Activated effector memory CD4-positive, alpha-beta T cell treated with anti-CD3 and anti-CD28 coated beads, Interleukin-2, amount 50 U/mL, for 16 hours (primary cell): ENCODE measurements around the gene IVNS1ABP.
"Not testable (repeated sequence)": the region's sequence is repeated elsewhere in the genome, so short reads cannot be mapped to it uniquely, and the experiment has no call there.

Source experiments
- DNase-seq: peaks from one replicate; pipeline ENCODE4 v3.0.0-alpha.2; 2020

The IVNS1ABP gene

DNA sequence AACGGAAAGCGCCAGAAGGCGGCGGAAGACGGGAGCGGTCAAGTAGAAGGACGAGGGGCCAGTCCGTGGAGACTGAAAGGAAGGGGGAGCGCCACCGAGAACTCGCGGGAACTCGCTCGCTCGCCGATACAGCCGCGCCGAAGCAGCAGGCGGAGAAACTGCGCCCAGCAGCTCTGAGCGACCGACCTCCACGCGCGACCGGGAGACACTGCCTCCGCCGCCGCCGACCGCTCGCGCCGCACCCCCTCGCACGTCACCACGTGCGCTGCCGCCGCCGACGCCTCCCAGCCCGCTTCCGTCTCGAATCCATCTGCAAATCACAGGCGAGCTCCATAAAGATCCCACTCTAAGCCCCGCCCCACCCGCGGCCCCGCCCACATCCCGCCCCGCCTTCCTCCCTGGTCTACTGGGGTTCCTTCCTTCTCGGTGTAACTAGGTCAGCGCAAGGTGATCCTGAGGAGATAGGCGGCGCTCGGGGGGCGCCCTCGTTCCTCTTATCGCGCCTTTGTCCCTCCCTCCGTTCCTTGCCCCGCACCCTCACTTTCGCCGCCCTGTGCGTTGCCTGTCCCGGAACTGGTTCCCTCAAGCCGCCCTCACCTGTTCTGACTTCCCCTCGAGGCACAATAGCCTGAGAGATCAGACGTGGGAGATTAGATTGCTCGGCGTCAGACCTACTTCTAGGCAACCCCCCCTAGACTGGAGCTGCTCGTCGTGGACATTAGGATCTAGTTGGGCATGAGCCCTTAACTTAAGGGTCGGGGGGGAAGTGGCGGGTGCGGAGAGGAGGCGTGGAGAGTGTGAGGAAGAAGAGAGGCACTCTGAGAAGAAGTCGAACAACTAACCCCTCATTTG lies at the start of gene IVNS1ABP:
Gene IVNS1ABP (minus strand): TSS at position 210 of the 852 bp plus-strand sequence. CDS start 7,750 bp downstream, outside the sequence.
- DNase-seq: peak; percentile 97

DNA sequence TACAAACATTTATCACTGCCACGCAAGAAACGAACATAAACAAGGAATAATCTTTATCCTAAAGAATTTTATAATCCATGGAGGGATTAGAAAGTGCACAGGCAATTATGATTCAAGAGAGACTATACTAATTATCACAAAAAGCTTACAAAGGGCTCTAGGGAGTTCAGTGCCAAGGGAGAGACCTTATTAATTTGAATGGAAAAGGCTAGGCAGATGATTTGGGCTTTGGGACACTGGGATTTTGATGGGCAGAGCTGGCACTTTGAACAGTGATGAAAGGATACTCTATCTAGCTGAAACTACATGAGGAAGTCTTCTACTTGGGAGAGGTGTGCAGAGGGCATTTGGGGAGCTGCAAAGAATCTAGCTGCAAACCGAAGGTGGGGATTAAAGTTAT lies 48.9 kb upstream of the IVNS1ABP start:
- DNase-seq: no peak

DNA sequence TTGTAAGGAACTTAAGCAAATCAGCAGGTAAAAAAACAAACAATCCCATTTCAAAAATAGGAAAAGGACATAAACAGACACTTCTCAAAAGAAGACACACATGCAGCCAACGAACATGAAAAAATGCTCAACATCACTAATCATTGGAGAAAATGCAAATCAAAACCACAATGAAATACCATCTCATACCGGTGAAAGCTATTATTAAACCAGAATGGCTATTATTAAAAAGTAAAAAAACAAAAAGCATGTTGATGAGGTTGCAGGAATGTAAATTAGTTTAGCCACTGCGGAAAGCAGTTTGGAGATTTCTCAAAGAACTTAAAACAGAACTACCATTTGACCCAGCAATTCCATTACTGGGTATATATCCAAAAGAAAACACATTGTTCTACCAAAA lies 47.5 kb upstream of the IVNS1ABP start:
- DNase-seq: not testable (repeated sequence)

DNA sequence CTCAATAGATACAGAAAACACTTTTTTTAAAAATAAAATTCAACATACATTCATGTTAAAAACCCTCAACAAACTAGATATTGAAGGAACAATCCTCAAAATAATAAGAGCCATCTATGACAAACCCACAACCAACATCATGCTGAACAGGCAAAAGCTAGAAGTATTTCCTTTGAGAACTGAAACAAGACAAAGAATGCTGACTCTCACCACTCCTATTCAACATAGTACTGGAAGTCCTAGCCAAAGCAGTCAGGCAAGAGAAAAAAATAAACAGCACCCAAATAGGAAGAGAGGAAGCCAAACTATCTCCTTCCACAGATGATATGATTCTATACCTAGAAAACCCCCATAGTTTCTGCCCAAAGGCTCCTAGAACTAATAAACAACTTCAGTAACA lies 46.2 kb upstream of the IVNS1ABP start:
- DNase-seq: no peak

DNA sequence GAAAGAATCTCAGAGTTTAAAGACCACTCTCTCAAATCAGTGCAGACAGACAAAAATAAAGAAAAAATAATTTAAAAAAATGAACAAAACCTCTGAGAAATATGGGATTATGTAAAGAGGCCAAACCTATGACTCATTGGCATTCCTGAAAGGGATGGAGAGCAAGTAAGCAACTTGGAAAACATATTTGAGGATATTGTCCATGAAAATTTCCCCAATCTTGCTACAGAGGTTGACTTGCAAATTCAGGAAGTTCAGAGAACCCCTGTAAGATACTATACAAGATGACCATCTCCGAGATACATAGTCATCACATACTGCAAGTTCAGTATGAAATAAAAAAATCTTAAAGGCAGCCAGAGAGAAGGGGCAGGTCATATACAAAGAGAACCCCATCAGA lies 43.7 kb upstream of the IVNS1ABP start:
- no peak for DNase-seq

DNA sequence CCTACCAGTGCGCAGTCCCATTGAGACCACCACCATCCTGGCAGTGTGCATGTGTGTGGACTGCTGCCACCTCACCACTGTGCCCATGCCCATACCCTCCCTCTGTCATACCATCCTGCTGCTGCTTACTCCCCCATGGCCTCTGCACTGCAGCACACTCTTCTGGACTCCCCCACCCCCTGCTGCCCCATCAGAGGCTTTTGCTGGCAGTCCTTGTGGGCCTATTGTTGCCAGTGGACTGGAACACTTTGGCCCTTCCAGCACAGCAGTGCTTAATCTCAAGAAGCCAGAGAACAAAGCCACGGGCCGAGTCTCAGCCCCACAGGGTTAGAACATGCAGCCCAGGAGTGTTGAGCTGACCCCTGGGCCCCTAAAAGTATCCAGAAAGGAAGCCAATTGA lies 41.9 kb upstream of the IVNS1ABP start:
- DNase-seq: no peak

DNA sequence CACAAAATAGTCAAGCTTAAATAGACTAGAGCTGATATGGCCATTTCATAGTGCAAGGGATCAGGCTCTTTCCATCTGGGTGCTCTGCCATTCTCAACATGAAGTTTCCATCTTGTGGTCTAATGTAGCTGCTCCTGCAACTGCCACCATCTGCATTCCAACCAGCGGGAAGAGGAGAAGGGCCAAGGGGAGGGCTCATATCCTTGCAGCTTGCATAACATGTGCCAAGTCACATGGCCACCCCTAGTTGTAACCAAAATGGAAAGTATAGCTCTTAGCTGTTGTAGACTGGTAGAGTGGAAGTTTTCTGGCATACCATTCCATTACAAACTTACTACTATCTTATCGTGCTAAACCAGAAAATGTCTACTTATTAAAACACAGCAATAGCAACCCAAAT lies 38.9 kb upstream of the IVNS1ABP start:
- DNase-seq: no peak

DNA sequence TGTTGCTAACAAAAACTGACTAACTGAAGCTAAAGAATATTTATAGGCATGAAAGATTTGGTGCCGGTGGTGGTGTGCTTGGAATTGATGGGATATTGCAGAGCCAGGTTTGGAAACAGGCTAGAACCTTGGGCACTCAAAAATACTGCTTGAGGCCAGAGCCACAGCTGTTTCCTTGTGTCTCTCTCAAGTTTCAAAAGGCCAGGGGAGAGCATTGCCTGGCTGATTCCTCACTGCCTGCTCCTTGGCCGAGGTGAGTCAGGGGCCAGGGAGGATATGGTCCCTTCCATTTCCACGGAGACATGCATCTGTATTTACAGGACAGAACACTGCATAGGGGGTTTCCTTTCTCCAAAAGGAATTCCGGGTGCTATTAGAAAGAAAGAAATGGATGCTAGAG lies 36.1 kb upstream of the IVNS1ABP start:
- no peak for DNase-seq

DNA sequence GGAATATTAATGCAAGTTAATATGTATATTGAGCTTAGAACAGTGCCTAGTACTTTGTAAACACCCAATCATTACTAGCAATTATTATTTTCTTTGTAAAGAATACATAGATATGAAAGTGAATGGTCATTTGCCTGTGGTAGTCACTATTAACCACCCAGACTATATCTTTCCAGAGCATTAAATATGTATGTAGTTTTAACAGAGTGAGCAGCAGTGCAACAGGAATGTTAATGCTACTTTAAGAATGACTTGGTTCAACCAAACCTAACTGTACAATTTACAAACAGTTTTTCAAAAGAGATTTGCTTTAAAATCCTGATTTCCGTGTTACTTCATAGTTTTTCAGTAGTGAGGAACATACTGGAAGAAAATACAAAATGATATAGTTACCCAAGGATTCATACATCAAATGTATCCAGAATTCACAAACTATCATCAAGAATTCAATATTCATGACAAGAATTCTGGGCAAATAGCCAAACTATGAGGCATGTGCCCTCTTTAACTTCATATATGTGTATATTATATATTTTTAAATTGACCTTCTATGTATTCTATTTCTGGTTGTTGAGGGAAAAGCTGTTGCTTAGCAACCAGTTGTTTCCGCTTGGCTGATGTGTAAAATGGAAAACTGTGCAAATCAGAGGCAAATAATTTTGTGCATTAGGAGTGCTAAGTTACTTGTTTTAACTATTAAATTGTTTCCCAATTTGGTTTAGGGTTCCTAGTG lies 34.9 kb upstream of the IVNS1ABP start:
- no peak for DNase-seq

DNA sequence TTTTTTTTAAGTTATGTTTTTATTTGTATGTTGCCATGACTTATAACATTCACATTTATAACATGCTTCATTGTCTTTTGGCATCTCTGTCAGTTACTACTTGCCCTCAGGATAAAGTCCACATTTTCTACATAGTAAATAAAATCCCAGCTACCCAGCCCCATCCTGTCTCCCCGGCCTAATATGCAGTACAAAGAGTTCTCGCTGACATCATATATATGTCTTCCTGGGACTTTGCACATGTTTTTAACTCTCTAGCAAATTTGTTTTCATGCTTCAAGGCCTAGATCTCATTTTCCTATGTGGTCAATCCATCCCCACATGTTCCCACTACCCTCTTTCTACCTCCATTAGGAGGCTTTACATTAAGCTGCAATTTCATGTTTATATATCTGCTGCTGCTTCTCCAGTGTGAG lies 33.0 kb upstream of the IVNS1ABP start:
- no peak for DNase-seq

DNA sequence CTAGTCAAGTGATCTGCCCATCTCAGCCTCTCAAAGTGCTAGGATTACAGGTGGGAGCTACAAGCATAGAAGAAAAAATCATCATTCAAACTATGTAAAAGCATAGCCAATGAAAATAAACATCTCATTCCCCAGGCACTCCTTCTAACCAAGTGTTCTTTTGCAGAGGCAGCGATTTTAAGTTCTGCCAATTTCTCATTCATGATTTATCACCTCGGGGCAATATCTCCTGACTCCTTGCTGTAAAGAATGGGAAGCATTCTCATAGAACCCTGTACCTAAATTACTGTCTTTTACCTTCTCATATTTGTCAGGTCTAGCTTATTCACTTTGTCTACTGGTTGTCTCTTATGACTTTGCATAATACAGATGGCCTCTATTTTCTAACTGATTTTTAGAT lies 32.5 kb upstream of the IVNS1ABP start:
- no peak for DNase-seq

DNA sequence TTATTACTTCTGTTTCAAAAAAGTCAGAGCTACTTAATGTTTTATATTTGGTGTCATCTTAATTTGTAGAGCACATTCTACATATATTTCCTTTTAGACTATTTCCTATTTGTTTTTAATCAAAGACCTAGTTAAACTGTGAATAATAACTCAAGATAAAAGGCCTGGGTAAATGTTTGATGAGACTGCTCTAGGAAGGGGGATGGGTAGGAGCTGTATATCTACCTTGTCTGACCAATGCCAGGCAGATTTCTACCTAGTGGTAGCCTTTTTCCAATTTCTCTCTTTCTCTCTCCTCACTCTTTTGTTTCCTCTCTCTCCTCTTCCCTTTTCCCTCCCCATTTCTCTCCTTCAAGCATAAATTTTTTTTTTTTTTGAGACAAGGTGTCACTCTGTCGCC lies 31.9 kb upstream of the IVNS1ABP start:
- DNase-seq: no peak

DNA sequence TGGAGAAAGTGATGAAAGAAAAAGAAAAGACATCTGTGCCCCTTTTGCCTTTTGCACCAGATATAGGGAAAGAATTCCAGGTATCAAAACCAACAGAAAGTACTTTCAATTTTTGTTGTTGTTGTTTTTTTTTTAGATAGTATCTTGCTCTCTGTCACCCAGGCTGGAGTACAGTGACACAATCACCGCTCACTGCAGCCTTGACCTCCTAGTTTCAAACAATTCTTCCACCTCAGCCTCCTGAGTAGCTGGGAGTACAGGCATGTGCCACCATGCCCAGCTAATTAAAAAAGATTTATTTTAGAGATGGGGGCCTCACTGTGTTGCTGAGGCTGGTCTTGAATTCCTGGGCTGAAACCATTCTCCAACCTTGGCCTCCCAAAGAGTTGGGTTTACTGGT lies 31.3 kb upstream of the IVNS1ABP start:
- no peak for DNase-seq

DNA sequence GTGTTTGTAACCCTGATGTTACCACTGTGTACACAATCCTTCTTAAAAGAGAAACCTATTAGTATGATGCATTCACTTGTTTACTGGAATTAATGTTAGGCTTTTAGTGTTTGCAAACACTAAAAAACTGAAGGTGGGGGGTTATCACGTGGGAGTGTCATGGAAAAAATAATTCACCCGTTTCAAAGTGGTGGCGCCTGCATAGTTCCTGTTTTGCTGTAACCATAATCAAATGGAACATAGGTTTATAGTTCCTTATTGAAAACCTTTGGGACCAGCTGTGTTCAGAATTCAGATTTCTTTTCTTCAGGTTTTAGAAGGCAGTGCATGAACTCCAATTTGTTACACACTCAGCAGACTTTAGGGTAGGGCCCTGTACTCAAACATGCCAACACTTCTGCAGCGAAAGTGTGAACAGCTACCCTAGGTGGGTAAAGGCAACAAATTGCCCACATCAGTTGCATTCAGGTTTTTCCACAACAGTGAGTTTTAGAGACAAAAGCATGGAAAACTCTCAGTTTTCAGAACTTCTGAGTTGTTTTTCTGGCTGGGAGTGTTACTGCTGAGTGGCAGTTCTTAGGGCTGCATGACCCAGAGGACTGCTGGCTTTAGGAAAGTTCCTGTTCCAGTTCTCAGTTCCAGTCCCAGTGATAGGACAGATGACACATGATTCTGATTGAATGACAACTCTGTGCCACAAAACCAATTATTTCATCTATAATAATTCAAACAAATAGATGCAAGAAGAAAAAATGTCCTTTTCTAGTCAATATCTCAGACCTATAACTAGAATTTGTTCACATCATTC lies 29.1 kb upstream of the IVNS1ABP start:
- DNase-seq: no peak

DNA sequence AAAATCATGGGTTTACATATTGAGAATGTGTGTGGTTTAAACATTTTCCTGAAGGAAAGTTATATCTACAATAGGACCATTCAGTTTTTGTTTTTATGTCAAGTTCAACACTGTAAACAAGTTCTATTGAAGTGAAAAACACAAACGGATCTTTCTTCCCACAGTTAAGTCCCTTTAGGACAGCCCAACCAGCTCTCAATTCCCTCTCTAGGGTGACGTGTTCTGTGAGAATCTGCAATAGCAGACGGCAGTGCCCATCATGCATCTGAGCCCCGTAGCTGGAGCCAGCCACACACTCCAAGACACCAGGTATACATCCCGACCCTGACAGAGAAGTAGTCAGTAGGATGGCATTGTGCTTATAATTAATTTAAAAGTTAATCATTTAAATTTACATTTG lies 26.3 kb upstream of the IVNS1ABP start:
- no peak for DNase-seq

DNA sequence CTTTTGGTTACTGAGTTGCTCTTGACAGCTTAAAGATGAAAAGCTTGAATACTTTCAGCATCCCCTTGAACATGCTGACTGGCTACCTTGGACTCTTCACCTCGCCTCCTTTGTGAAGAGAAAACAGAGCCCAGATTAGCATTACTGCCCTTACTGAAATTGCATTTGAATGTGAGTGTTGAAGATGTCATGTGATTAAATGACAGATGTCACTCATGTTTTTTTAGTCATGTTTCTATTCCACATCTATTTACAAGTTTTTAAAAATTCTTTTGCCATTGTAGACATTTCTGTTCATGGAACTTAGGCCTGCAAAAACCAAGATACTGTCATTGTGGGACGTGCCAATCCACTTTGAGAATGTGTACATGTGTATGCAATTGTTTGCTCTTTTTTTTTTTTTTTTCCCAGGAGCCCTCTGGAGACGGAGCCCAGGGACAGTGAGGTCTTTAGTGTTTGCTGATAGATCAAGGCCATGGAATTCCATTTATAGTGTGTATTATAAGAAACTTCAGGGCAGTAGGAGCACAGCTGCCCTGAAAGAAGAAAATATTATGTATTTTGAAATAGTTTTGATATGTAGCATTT lies 25.7 kb upstream of the IVNS1ABP start:
- DNase-seq: no peak

DNA sequence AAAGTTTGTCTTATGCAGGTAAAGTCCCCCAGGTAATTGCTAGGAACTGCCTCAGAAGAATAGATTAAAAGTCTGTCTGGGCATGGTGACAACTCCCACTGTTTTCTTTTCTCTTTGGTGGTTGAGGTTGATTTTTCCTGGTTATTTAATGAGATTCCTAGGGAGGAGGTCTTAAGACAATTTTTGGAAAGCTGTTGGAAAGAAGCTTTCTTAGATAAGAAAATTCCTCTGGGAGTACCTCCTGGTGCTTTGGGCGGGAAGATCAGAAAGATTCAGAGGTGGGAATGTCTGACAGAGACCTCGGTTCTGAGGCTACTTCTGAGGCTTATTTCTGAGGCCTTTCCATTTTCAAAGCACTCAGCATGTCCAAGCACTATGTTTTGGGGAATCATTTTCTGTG lies 25.0 kb upstream of the IVNS1ABP start:
- DNase-seq: no peak

DNA sequence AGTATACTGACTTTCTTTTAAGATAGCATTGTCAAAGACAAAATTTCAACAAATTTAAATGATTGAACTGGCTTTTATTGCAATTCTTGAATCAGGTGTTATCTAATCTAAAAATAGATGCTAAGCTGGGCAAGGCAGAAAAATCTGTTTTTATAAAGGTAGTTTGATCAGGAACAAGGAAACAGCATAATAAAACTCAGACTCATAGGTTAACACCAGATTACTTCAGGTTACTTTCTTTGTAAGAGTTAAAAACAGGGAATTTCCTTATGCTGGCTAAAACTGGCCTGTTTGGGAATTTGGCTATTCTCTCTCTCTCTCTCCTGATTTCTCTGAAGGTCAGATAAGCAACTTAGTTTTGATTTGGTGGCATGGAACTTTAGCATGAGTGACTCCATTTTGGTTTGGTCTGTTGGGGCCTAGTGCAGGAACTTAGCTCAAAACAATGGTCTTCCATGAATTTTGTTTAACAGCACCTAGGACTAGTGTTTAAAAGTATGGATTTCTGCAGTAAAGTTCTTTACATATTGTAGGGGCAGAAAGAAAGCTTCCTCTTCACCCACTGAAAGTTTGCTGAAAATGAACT lies 24.2 kb upstream of the IVNS1ABP start:
- no peak for DNase-seq

DNA sequence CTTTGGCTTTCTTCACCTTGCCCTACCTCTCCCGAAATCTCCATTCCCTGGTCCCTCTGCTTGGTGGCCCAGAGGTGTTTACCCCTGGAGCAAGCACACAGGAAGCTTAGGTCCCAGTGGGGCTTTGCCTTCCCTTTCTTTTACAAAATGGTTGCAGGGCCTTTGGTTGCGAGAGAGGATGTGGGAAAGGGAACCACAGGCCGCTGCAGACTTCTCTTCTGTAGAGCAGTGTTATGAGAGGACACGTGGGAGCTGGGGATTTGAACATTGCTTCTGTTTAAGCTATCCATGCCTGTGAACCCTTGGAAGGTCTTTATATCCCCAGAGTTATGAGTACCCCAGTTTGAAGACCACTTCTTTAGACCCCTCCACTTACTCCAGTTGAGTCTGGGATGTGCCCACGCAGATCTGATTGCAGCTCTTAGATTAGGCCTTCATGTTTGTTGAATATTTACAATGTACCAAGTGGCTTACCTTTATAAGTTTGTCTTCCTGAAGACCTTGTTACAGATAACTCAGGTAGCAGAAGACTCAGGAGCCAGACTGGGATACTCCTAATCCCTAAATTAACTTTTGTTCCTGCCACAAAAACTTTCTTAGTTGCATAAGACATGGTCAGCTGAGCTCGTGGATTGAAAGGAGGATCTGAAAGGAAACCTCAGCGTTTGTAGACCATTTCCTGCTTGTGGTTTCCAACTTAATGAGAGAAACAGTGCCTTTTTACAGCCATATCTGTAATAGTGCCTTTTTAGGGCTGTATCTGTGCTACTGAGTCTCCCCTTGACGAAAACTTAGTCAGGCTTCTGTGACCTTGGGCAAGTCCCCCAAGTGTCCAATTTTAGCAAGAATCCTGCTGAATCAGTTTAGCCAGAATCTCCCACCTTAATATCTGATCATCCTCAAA lies 21.9 kb upstream of the IVNS1ABP start:
- no peak for DNase-seq

DNA sequence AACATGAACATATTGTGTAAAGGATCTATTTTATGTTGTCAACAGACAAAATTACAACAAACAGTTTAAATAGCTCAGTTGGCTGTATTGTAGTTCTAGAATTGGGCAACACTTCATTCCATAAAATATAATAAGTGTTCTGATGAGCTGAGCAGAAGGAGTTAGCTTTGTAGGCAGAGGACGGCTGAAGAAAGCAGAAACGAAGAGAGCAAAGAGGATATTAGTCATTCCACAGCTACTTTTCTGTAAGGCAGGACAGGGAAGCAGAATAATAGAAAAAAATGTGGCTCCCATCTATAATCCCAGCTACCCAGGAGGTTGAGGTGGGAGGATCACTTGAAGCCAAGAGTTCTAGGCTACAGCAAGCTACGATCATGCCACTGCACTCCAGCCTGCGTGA lies 20.2 kb upstream of the IVNS1ABP start:
- no peak for DNase-seq

DNA sequence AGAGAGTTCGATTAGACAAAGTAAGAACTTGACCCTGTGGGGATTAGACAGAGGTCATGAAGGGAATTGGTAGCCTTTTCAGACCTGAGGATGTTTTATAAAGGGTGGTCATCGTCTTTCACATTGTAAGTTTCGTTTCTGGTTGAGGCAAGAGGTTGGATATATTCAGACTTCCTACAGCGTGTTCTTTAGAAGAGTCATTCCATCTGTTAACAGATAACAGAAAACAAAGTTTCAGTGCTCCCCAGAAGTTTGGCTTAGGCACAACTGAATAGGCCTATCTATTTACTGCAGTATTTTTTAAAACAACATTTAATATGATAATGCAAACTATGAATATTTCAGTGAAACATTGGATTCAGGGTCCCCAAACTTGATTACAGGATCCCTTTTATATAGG lies 17.1 kb upstream of the IVNS1ABP start:
- DNase-seq: no peak

DNA sequence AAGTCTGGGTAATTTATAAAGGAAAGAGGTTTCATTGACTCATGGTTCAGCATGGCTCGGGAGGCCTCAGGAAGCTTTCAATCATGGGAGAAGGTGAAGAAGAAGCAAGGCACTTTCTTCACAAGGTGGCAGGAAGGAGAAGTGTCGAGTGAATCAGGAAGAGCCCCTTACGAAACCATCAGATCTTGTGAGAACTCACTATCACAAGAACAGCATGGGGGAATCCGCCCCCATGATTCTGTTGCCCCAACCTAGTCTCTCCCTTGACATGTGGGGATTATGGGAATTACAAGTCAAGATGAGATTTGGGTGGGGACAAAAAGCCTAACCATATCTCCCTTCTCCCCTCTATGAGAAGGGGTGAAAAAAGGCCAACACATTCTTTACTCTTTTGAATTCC lies 11.2 kb upstream of the IVNS1ABP start:
- no peak for DNase-seq
